MM.1S (cell line): ENCODE data around the gene TRABD2B.

Experiments used
- DNase-seq: peaks from one replicate; pipeline ENCODE4 v3.0.0-alpha.2; 2015
- H2AFZ ChIP-seq: fragments of 300-600 bp; sonication (generic); 2 replicates; pipeline ENCODE4 v1.6.0; 2016; ENCODE audit warnings: antibody characterized with exemption, low read length
- H3F3A ChIP-seq: fragments of 300-600 bp; sonication (generic); 2 replicates; pipeline ENCODE4 v1.6.1; 2016; ENCODE audit warnings: mild to moderate bottlenecking, antibody characterized with exemption, low read length, moderate library complexity, mixed read lengths; ENCODE audit not compliant: insufficient read depth
- H3K27ac ChIP-seq: fragments of 300-600 bp; sonication (generic); 2 replicates; pipeline ENCODE4 v1.5.1; 2016; ENCODE audit warnings: mild to moderate bottlenecking, low read length
- H3K27me3 ChIP-seq: fragments of 300-600 bp; sonication (generic); replicated peaks from 2 replicates; pipeline ENCODE4 v1.6.0; 2016; ENCODE audit warnings: low read length; ENCODE audit not compliant: insufficient read depth
- H3K36me3 ChIP-seq: fragments of 300-600 bp; sonication (generic); replicated peaks from 2 replicates; pipeline ENCODE4 v1.6.1; 2016; ENCODE audit warnings: mild to moderate bottlenecking, low read length, mixed read lengths; ENCODE audit not compliant: insufficient read depth
- H3K4me1 ChIP-seq: fragments of 300-600 bp; sonication (generic); 2 replicates; pipeline ENCODE4 v1.6.1; 2016; ENCODE audit warnings: low read length, mixed read lengths
- H3K4me2 ChIP-seq: fragments of 300-600 bp; sonication (generic); 2 replicates; pipeline ENCODE4 v1.6.0; 2016; ENCODE audit warnings: low read depth, low read length
- H3K4me3 ChIP-seq: fragments of 300-600 bp; sonication (generic); 2 replicates; pipeline ENCODE4 v1.5.1; 2016; ENCODE audit warnings: low read length, mixed read lengths
- H3K79me2 ChIP-seq: fragments of 300-600 bp; sonication (generic); 2 replicates; pipeline ENCODE4 v1.6.1; 2016; ENCODE audit warnings: mixed run types, low read length, mixed read lengths
- H3K9ac ChIP-seq: fragments of 300-600 bp; sonication (generic); 2 replicates; pipeline ENCODE4 v1.6.1; 2016; ENCODE audit warnings: low read length, mixed read lengths
- H3K9me2 ChIP-seq: fragments of 300-600 bp; sonication (generic); replicated peaks from 2 replicates; pipeline ENCODE4 v1.6.1; 2016; ENCODE audit warnings: mild to moderate bottlenecking, low read length, mixed read lengths; ENCODE audit not compliant: insufficient read depth
- H3K9me3 ChIP-seq: fragments of 300-600 bp; sonication (generic); replicated peaks from 2 replicates; pipeline ENCODE4 v1.6.1; 2016; ENCODE audit warnings: mild to moderate bottlenecking, low read length, mixed read lengths; ENCODE audit not compliant: insufficient read depth
- H4K20me1 ChIP-seq: fragments of 300-600 bp; sonication (generic); 2 replicates; pipeline ENCODE4 v1.6.1; 2016; ENCODE audit warnings: mild to moderate bottlenecking, low read length, moderate library complexity, mixed read lengths; ENCODE audit not compliant: insufficient read depth
- CTCF ChIP-seq: fragments of 300-600 bp; sonication (generic); IDR thresholded peaks from 2 replicates; pipeline ENCODE4 v1.5.1; 2016; ENCODE audit warnings: antibody characterized with exemption, low read length, mixed read lengths
- EZH2 ChIP-seq: fragments of 300-600 bp; sonication (generic); optimal IDR thresholded peaks from 2 replicates; pipeline ENCODE3; 2017; ENCODE audit warnings: low read depth, mild to moderate bottlenecking, antibody characterized with exemption, low read length, mixed read lengths
- EZH2phosphoT487 ChIP-seq: fragments of 300-600 bp; sonication (generic); IDR thresholded peaks from 2 replicates; pipeline ENCODE4 v1.6.1; 2018; ENCODE audit warnings: antibody characterized with exemption, low read length

Gene TRABD2B

GRCh38 chr1:47840393-47841190 lies 156.6 kb downstream of the TRABD2B start:
- Histone ChIP-seq H3F3A (no peaks in the 10 kb centered on the region), H2AFZ (no peak overlapping the region), H3K4me3 (no peak overlapping the region), H4K20me1 (no peaks in the 10 kb centered on the region), H3K4me2 (no peak overlapping the region), H3K9me3 (no peaks in the 10 kb centered on the region), H3K36me3 (no peaks in the 10 kb centered on the region), H3K27me3 (no peaks in the 10 kb centered on the region), H3K9me2 (no peaks in the 10 kb centered on the region), H3K9ac (no peak overlapping the region), H3K27ac (no peak overlapping the region), H3K4me1 (no peaks in the 10 kb centered on the region), H3K79me2 (no peaks in the 10 kb centered on the region)
- TF ChIP-seq EZH2 (no peak), EZH2phosphoT487 (no peak), CTCF (no peak)
- no peak for DNase-seq

GRCh38 chr1:47839433-47839760 lies 157.8 kb downstream of the TRABD2B start:
- no peaks in the 10 kb centered on the region for H3K27me3 ChIP-seq
- no peak for TF ChIP-seq CTCF
- no peaks in the 10 kb centered on the region for H3F3A ChIP-seq
- H3K79me2 ChIP-seq = no peaks in the 10 kb centered on the region
- H3K4me1 ChIP-seq = no peaks in the 10 kb centered on the region
- DNase-seq = no peak
- H3K36me3 ChIP-seq = no peaks in the 10 kb centered on the region
- H2AFZ ChIP-seq = no peak overlapping the region
- no peak overlapping the region for H3K4me3 ChIP-seq
- no peaks in the 10 kb centered on the region for H3K9me3 ChIP-seq
- H3K9ac ChIP-seq = no peak overlapping the region
- no peaks in the 10 kb centered on the region for H3K9me2 ChIP-seq
- no peaks in the 10 kb centered on the region for H4K20me1 ChIP-seq
- no peak overlapping the region for H3K4me2 ChIP-seq
- no peak overlapping the region for H3K27ac ChIP-seq

- Histone ChIP-seq H3K9me3 (no peaks in the 10 kb centered on the region), H3K27me3 (no peaks in the 10 kb centered on the region), H2AFZ (no peak overlapping the region), H3K9me2 (no peaks in the 10 kb centered on the region), H3K4me2 (no peak overlapping the region), H3K27ac (no peak overlapping the region), H3K4me3 (no peak overlapping the region), H3K79me2 (no peaks in the 10 kb centered on the region), H3F3A (no peaks in the 10 kb centered on the region), H3K4me1 (no peaks in the 10 kb centered on the region), H3K36me3 (no peaks in the 10 kb centered on the region), H3K9ac (no peak overlapping the region), H4K20me1 (no peaks in the 10 kb centered on the region)
- TF ChIP-seq EZH2phosphoT487 = no peak
- TF ChIP-seq EZH2 = no peak
- TF ChIP-seq CTCF = no peak
- DNase-seq = no peak
These were observed 158.4 kb downstream of the TRABD2B start for GRCh38 chr1:47838562-47839432.
